Activated naive CD4-positive, alpha-beta T cell treated with anti-CD3 and anti-CD28 coated beads, Interleukin-2, amount 50 U/mL, for 72 hours (primary cell): ENCODE data around the gene ITGA7. TPM values are rescaled to one million over a fixed set of nuclear protein-coding genes. Genes with fewer than 3 reads are reported as not detected.

ENCODE experiments used
- ATAC-seq, 2 donors: fragments of 150-1000 bp; cut with Tn5 transposase; 2 replicates each; pipeline ENCODE4 v1.10.0; 2021; ENCODE audit warnings: mild to moderate bottlenecking in 2 of 2, moderate library complexity in 2 of 2
- DNase-seq, 2 donors: peaks; one replicate each; pipeline ENCODE4 v3.0.0; 2021 to 2022; ENCODE audit warnings: low spot score in 2 of 2
- H3K27ac Mint-ChIP-seq, 2 donors: one replicate each; pipeline ENCODE4 v1.8.0; 2022; ENCODE audit warnings: mild to moderate bottlenecking in 2 of 2, mixed read lengths in 2 of 2
- H3K36me3 Mint-ChIP-seq, 2 donors: one replicate each; pipeline ENCODE4 v1.8.0; 2022; ENCODE audit warnings: mixed read lengths in 2 of 2
- H3K9me3 Mint-ChIP-seq, 2 donors: one replicate each; pipeline ENCODE4 v1.8.0; 2022; ENCODE audit warnings: mixed read lengths in 2 of 2
- total RNA-seq, 2 donors: library from RNA; stranded (reverse); gene quantifications; one replicate each; pipeline ENCODE4 v1.2.3, GENCODE V29; 2022

Gene ITGA7
- total RNA-seq, 2 donors from 2014 or later: 4.0 to 11.9 TPM

DNA sequence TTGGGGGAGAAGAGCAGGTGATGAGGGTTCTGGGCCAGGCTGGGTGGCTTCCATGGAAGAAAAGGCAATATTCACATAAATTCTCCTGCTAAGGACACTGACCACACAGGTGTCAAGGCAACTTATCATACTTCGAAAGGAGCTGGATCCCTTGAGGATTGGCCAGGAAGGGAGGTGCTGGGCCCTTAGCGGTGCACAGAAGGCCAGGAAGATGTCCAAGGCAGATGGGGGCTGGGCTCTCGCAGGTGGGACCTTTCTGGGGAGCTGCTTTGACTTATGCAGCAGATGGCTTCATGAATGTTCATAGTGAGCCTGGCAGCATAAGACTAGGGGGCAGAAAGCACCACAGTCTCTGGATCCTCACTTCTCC, 17.2 kb upstream of the ITGA7 start:
- H3K27ac Mint-ChIP-seq: peak overlapping the region in 1 of 2 donors; percentile 12
- no peaks in the 10 kb centered on the region for H3K9me3 Mint-ChIP-seq
- H3K36me3 Mint-ChIP-seq: peaks cover 0 to 6% of the 10 kb centered on the region in 2 donors
- DNase-seq (no peak), ATAC-seq (no peak)

DNA sequence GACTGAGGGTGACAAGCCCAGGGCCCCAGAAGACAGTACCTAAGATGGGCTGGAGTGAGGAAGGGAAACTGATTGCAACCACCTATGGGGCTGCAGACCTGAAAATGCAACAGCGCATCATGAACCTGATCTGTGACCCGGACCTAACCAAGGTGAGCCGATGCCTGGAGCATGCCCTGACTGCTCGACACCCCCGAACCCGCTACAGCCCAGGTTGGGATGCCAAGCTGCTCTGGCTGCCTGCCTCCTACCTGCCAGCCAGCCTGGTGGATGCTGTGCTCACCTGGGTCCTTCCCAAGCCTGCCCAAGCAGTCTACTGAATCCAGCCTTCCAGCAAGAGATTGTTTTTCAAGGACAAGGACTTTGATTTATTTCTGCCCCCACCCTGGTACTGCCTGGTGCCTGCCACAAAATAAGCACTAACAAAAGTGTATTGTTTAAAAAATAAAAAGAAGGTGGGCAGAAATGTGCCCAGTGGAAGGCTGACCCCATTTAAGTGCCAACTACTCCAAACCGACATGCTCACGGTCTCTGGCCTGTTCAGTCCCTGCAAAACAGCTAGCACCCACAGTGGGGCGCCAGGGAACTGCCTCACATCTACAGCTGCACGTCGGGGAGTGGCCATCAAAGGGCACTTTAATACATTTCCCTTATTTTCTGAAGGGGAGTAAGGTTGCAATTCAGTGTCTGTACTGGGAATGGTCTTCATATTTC, 16.7 kb upstream of the ITGA7 start:
- Mint-ChIP-seq H3K36me3 (peaks cover 0 to under 1% of the 10 kb centered on the region in 2 donors), H3K27ac (peak overlapping the region in 1 of 2 donors; percentile 12), H3K9me3 (no peaks in the 10 kb centered on the region)
- ATAC-seq: peak in 1 of 2 donors; percentile 43
- peak in 1 of 2 donors; percentile 72 for DNase-seq

DNA sequence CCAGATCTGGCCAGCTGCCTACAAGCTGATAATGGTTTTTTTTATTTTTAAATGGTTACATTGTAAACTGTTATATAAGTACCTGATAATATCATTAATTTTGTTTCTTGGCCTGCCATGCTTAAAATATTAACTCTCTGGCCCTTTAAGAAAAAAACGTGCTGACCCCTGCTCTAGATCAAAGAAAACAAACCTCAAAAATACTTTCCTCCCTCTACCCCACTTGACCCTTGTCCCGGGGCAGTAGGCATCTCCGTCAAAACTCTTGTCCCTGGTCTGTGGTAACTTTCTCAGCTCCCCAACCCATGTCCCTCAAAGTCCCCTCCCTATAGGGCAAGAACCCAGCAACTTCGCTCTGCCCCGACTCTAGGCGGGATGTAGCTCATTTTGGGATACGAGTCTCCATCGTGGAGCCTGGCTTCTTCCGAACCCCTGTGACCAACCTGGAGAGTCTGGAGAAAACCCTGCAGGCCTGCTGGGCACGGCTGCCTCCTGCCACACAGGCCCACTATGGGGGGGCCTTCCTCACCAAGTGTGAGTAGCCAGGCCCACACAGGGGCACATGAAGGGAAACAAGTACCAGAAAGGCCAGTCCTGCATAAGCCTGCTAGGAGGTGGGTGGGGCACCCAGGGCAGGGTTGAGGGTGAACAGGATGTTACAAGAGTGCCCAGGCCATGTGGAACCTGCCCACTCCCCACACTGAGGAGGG, 16.0 kb upstream of the ITGA7 start:
- H3K36me3 Mint-ChIP-seq: no peaks in the 10 kb centered on the region
- DNase-seq: no peak
- no peaks in the 10 kb centered on the region for H3K9me3 Mint-ChIP-seq
- no peak for ATAC-seq
- peak overlapping the region in 1 of 2 donors; percentile 12 for H3K27ac Mint-ChIP-seq

GRCh38 chr12:55722948-55723347, 15.2 kb upstream of the ITGA7 start:
- DNase-seq: no peak
- H3K9me3 Mint-ChIP-seq: no peaks in the 10 kb centered on the region
- no peaks in the 10 kb centered on the region for H3K36me3 Mint-ChIP-seq
- no peak for ATAC-seq
- H3K27ac Mint-ChIP-seq: no peak overlapping the region

- Mint-ChIP-seq H3K9me3 (no peaks in the 10 kb centered on the region), H3K36me3 (no peaks in the 10 kb centered on the region), H3K27ac (no peak overlapping the region)
- no peak for DNase-seq
- ATAC-seq: no peak
These were observed 14.0 kb upstream of the ITGA7 start for GRCh38 chr12:55721601-55722213.

DNA sequence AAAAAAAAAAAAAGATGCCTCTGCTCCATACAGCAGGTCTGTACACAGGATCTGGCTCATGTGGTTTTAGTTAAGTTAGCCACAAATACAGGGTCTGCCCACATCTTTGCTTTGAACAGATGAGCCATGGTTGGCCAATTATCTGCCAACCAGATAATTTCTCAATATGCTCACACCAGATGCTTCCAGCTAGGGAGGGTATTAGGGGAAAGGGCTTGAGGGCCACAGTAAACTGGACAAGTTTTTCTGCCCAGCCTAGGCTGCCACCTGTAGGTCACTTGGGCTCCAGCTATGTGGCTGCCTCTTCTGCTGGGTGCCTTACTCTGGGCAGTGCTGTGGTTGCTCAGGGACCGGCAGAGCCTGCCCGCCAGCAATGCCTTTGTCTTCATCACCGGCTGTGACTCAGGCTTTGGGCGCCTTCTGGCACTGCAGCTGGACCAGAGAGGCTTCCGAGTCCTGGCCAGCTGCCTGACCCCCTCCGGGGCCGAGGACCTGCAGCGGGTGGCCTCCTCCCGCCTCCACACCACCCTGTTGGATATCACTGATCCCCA, 13.3 kb upstream of the ITGA7 start:
- DNase-seq (no peak), ATAC-seq (no peak)
- Mint-ChIP-seq H3K27ac (no peak overlapping the region), H3K36me3 (no peaks in the 10 kb centered on the region), H3K9me3 (no peaks in the 10 kb centered on the region)

DNA sequence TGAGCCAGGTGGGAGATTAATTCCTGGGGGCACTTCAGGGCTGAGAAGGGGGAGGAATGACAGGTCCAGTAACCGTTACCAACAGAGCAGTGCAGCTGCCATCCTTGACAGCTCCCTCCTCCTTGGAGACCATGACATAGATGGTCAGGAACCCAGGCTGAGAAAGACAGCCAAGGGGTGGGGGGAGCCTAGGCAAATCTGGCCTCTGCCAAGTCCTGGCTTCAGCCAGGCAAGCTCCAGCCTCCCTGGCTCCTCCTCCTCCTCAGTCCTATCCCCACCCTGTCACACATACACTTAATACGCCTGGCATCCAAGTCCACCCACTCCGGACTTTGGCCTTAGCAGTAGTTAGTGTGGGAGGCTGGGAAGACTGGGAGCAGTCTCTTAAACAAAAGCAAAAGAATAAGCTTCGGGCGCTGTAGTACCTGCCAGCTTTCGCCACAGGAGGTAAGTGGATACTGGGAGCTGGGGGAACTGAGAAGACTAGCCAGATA, 12.4 kb upstream of the ITGA7 start, which contains the start of gene RDH5:
Gene RDH5, plus strand, starts transcription at position 323 of the 494 bp plus-strand sequence. CDS start 792 bp downstream, outside the sequence.
- no peak for ATAC-seq
- no peak within 1 kb of the TSS for H3K27ac Mint-ChIP-seq
- H3K9me3 Mint-ChIP-seq: no peaks in the 10 kb centered on the region
- no peak for DNase-seq
- no peaks in the 10 kb centered on the region for H3K36me3 Mint-ChIP-seq

- DNase-seq: no peak
- Mint-ChIP-seq H3K9me3 (no peaks in the 10 kb centered on the region), H3K36me3 (no peaks in the 10 kb centered on the region), H3K27ac (no peak overlapping the region)
- no peak for ATAC-seq
These were observed 11.7 kb upstream of the ITGA7 start for GRCh38 chr12:55719371-55719770.

DNA sequence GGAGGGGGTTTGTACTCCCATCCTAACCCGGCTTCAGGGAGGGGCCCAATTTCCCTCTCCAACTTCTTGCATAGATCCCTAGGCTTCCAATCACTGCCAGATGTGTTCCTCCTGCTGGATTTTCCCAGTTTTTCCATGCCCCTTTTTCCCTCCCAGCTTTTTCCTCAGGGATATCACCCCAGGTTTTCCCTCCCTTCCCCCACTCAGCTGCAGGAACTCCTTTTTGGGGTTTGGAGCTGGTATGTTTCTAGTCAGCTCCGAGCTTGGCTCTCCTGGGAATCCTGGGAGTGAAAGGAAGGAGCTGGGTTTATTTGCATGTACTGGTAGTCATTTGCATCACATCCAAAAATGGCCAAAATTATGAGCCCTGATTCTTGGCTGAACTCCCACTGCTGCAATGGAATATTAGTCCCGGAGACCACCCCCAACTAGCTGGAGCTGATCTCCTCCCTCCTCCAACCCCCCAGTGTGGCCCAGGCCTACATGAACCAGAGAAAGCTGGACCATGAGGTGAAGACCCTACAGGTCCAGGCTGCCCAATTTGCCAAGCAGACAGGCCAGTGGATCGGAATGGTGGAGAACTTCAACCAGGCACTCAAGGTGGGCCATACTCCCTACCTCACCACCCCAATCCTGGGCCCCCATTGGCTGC, 11.0 kb upstream of the ITGA7 start:
- DNase-seq: no peak
- H3K27ac Mint-ChIP-seq: no peak overlapping the region
- no peak for ATAC-seq
- no peaks in the 10 kb centered on the region for H3K9me3 Mint-ChIP-seq
- H3K36me3 Mint-ChIP-seq: no peaks in the 10 kb centered on the region

GRCh38 chr12:55718015-55718414, 10.3 kb upstream of the ITGA7 start:
- Mint-ChIP-seq H3K27ac (peak overlapping the region in 1 of 2 donors; percentile 92), H3K36me3 (no peaks in the 10 kb centered on the region), H3K9me3 (no peaks in the 10 kb centered on the region)
- ATAC-seq (no peak), DNase-seq (no peak)

- H3K36me3 Mint-ChIP-seq: no peaks in the 10 kb centered on the region
- H3K27ac Mint-ChIP-seq: peak overlapping the region; percentile 92 to 99
- no peaks in the 10 kb centered on the region for H3K9me3 Mint-ChIP-seq
- peak; percentile 51 to 81 for ATAC-seq
- peak in 1 of 2 donors; percentile 71 for DNase-seq
These were observed 9.6 kb upstream of the ITGA7 start for GRCh38 chr12:55717011-55718007.

- Mint-ChIP-seq H3K9me3 (no peaks in the 10 kb centered on the region), H3K36me3 (no peaks in the 10 kb centered on the region), H3K27ac (peak overlapping the region; percentile 92 to 99)
- ATAC-seq: no peak
- DNase-seq: no peak
These were observed 8.9 kb upstream of the ITGA7 start for GRCh38 chr12:55716582-55716957.

- no peaks in the 10 kb centered on the region for H3K36me3 Mint-ChIP-seq
- H3K27ac Mint-ChIP-seq: peak within 1 kb of the TSS; percentile 92 to 99
These were observed 8.3 kb upstream of the ITGA7 start, which contains the start of gene BLOC1S1 for GRCh38 chr12:55715833-55716581. BLOC1S1 (plus strand) TSS chr12:55716046; CDS start chr12:55716052, 6 bp downstream.

GRCh38 chr12:55715169-55715764, 7.6 kb upstream of the ITGA7 start:
- no peaks in the 10 kb centered on the region for H3K36me3 Mint-ChIP-seq
- ATAC-seq (no peak), DNase-seq (no peak)
- no peaks in the 10 kb centered on the region for H3K9me3 Mint-ChIP-seq
- peak overlapping the region; percentile 92 to 99 for H3K27ac Mint-ChIP-seq

More at GRCh38 chr12:55715833-55716581, 8.3 kb upstream of the ITGA7 start, which contains the start of gene BLOC1S1:
- peak; percentile 90 to 96 for DNase-seq
- H3K9me3 Mint-ChIP-seq: no peaks in the 10 kb centered on the region
- ATAC-seq: peak; percentile 80 to 96
